GM12878 (cell line): ENCODE data around the gene CPVL. TPM values are rescaled to one million over a fixed set of nuclear protein-coding genes. Genes with fewer than 3 reads are reported as not detected.

Experiments
- ATF7 ChIP-seq: fragments of 450-650 bp; IDR thresholded peaks from 2 replicates; pipeline ENCODE4 v1.6.1; 2016; ENCODE audit warnings: low read depth, mild to moderate bottlenecking
- BHLHE40 ChIP-seq, 2 experiments: fragments of 450-650 bp in 1 of 2; IDR thresholded peaks; 2 replicates each; pipeline ENCODE4 v1.6.1; 2011 to 2017; ENCODE audit warnings: low read depth in 2 of 2, borderline replicate concordance in 1 of 2, improper control_type of control experiment in 1 of 2, low read length in 1 of 2, mild to moderate bottlenecking in 1 of 2
- FOS ChIP-seq: IDR thresholded peaks from 3 replicates; pipeline ENCODE4 v1.6.1; 2011; ENCODE audit warnings: borderline replicate concordance; ENCODE audit not compliant: insufficient read length; ENCODE audit errors: extremely low read depth
- GATAD2B ChIP-seq: fragments of 450-650 bp; conservative IDR thresholded peaks from 2 replicates; pipeline ENCODE4 v1.6.1; 2017; ENCODE audit warnings: low read depth, mild to moderate bottlenecking, moderate library complexity
- JUNB ChIP-seq: IDR thresholded peaks from 2 replicates; pipeline ENCODE4 v1.6.1; 2016; ENCODE audit warnings: antibody characterized with exemption, mild to moderate bottlenecking
- JUND ChIP-seq: IDR thresholded peaks from 2 replicates; pipeline ENCODE4 v1.6.1; 2012; ENCODE audit warnings: low read depth, mild to moderate bottlenecking, low read length, improper control_type of control experiment, moderate library complexity
- SUPT20H ChIP-seq: IDR thresholded peaks from 2 replicates; pipeline ENCODE4 v1.6.1; 2011; ENCODE audit warnings: low read depth, mild to moderate bottlenecking, low read length, moderate library complexity, borderline replicate concordance; ENCODE audit not compliant: control insufficient read depth
- polyA plus RNA-seq, 11 experiments: library from polyadenylated mRNA; depleted of rRNA in 4 of 11; unstranded in 6 of 11; stranded (reverse) in 5 of 11; fragments of >200 nt; fragmentation: Nextera tagmentation in 4 of 11; fragmentation: Illumina TruSeq in 1 of 11; extraction: Ambion mirVana in 4 of 11; extraction: Trizol in 1 of 11; gene quantifications; 1 replicate in 1 of 11; 2 replicates in 10 of 11; pipeline versions ENCODE4 v1.2.1 to v1.2.3, GENCODE V29; 2011 to 2016; ENCODE audit warnings: inconsistent platforms in 2 of 11, missing spikeins in 2 of 11, low read depth in 1 of 11
- total RNA-seq, 4 experiments: library from RNA; depleted of rRNA in 3 of 4; stranded (reverse); fragments of >200 nt in 3 of 4; fragmentation: Illumina TruSeq in 1 of 4; extraction: Trizol in 1 of 4; gene quantifications; 2 replicates each; pipeline versions ENCODE4 v1.2.1 to v1.2.3, GENCODE V29; 2013 to 2021
- TF ChIP-seq, protein P1 (sequence below): fragments of 450-650 bp; IDR thresholded peaks from 2 replicates; pipeline ENCODE4 v1.6.1; 2017; ENCODE audit warnings: antibody characterized with exemption, mild to moderate bottlenecking, moderate library complexity
- TF ChIP-seq, protein P2 (sequence below): fragments of 450-650 bp; IDR thresholded peaks from 2 replicates; pipeline ENCODE4 v1.6.1; 2017; ENCODE audit warnings: borderline replicate concordance

Gene CPVL
- total and polyA plus RNA-seq, 10 of the 15 experiments (the other 5 are each of a cell fraction or from before 2014, with no cell fraction given), result 0.59 TPM; not detected in 9

DNA sequence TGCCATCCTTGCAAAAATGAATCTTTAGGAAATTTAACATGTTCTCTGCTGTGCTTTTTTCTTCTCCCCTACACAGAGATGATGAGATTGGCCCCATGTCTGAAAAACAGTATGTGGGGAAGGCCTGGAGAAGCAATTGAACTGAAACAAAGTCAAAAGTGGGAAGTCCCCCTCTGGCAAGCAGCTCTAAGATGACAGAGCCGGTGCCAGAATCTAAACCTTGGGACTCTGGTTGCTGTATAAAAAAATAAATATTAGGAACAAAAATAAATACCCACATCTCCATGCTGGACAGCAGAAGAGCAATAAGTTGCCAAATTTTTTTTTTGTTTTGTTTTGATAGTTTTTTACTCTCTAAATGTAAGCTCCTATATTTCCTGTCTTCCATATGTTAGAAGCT lies 136.4 kb downstream of the CPVL start (continued):
- TF ChIP-seq, protein P1, sequence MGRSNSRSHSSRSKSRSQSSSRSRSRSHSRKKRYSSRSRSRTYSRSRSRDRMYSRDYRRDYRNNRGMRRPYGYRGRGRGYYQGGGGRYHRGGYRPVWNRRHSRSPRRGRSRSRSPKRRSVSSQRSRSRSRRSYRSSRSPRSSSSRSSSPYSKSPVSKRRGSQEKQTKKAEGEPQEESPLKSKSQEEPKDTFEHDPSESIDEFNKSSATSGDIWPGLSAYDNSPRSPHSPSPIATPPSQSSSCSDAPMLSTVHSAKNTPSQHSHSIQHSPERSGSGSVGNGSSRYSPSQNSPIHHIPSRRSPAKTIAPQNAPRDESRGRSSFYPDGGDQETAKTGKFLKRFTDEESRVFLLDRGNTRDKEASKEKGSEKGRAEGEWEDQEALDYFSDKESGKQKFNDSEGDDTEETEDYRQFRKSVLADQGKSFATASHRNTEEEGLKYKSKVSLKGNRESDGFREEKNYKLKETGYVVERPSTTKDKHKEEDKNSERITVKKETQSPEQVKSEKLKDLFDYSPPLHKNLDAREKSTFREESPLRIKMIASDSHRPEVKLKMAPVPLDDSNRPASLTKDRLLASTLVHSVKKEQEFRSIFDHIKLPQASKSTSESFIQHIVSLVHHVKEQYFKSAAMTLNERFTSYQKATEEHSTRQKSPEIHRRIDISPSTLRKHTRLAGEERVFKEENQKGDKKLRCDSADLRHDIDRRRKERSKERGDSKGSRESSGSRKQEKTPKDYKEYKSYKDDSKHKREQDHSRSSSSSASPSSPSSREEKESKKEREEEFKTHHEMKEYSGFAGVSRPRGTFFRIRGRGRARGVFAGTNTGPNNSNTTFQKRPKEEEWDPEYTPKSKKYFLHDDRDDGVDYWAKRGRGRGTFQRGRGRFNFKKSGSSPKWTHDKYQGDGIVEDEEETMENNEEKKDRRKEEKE, result no peak
- TF ChIP-seq GATAD2B (no peak), SUPT20H (no peak), BHLHE40 (IDR thresholded peaks at IDR 0.05; ENCODE audit: borderline replicate concordance in 1 of 2, low read depth in 2 of 2, low read length in 1 of 2) (no peak), JUNB (no peak), FOS (no peak), JUND (no peak), ATF7 (no peak)
- TF ChIP-seq, protein P2, sequence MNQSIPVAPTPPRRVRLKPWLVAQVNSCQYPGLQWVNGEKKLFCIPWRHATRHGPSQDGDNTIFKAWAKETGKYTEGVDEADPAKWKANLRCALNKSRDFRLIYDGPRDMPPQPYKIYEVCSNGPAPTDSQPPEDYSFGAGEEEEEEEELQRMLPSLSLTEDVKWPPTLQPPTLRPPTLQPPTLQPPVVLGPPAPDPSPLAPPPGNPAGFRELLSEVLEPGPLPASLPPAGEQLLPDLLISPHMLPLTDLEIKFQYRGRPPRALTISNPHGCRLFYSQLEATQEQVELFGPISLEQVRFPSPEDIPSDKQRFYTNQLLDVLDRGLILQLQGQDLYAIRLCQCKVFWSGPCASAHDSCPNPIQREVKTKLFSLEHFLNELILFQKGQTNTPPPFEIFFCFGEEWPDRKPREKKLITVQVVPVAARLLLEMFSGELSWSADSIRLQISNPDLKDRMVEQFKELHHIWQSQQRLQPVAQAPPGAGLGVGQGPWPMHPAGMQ, result no peak
